Measurements from ENCODE around the gene MT1B. TPM values are rescaled to one million over a fixed set of nuclear protein-coding genes. Genes with fewer than 3 reads are reported as not detected.

The MT1B gene
- total RNA-seq (not detected in 2 replicates), polyA plus RNA-seq (0.47 and 2.2 TPM in 2 replicates)

GRCh38 chr16:56651586-56651985 is at the start of gene MT1B:
MT1B (plus strand) TSS chr16:56651886; CDS start chr16:56651954, 68 bp downstream.
- Histone ChIP-seq H3K79me2 (no peaks in the 10 kb centered on the region), H3K4me2 (no peak within 1 kb of the TSS), H3K9me3 (ENCODE audit: low read depth) (no peaks in the 10 kb centered on the region), H3K27ac (no peak within 1 kb of the TSS), H3K36me3 (replicated peaks; ENCODE audit: insufficient read depth, low read depth) (no peaks in the 10 kb centered on the region), H4K20me1 (ENCODE audit: insufficient read depth, poor library complexity, severe bottlenecking) (no peaks in the 10 kb centered on the region), H3K27me3 (peaks cover 50% of the 10 kb centered on the region), H3K4me3 (no peak within 1 kb of the TSS), H3K9me2 (replicated peaks; ENCODE audit: insufficient read depth) (no peaks in the 10 kb centered on the region), H3K4me1 (ENCODE audit: insufficient read depth) (no peaks in the 10 kb centered on the region), H2AFZ (no peak within 1 kb of the TSS)
- no peak for DNase-seq (ENCODE audit: low spot score)
- no peak for TF ChIP-seq CTCF (IDR thresholded peaks at IDR 0.05; ENCODE audit: poor library complexity)
- TF ChIP-seq EZH2 (IDR thresholded peaks at IDR 0.05; ENCODE audit: borderline replicate concordance): no peak
- TF ChIP-seq EZH2phosphoT487 (IDR thresholded peaks at IDR 0.05; ENCODE audit: low read depth, severe bottlenecking, unreplicated experiment): no peak
- 75% methylated on average over 7 of the region's 7 CpGs for WGBS (ENCODE audit: low lambda C conversion rate, missing lambda C conversion rate)

- Histone ChIP-seq H3K4me3 (no peak overlapping the region), H3K79me2 (no peaks in the 10 kb centered on the region), H3K27ac (no peak overlapping the region), H3K4me2 (no peak overlapping the region), H2AFZ (no peak overlapping the region), H3K9me3 (ENCODE audit: low read depth) (no peaks in the 10 kb centered on the region), H3K9me2 (replicated peaks; ENCODE audit: insufficient read depth) (no peaks in the 10 kb centered on the region), H4K20me1 (ENCODE audit: insufficient read depth, poor library complexity, severe bottlenecking) (no peaks in the 10 kb centered on the region), H3K27me3 (no peaks in the 10 kb centered on the region), H3K36me3 (replicated peaks; ENCODE audit: insufficient read depth, low read depth) (no peaks in the 10 kb centered on the region), H3K4me1 (ENCODE audit: insufficient read depth) (peaks cover 15% of the 10 kb centered on the region)
- peak; percentile 48 for DNase-seq (ENCODE audit: low spot score)
- 57% methylated on average over 4 of the region's 4 CpGs for WGBS (ENCODE audit: low lambda C conversion rate, missing lambda C conversion rate)
- peak; percentile 34 for TF ChIP-seq CTCF (IDR thresholded peaks at IDR 0.05; ENCODE audit: poor library complexity)
- TF ChIP-seq EZH2phosphoT487 (IDR thresholded peaks at IDR 0.05; ENCODE audit: low read depth, severe bottlenecking, unreplicated experiment): no peak
- no peak for TF ChIP-seq EZH2 (IDR thresholded peaks at IDR 0.05; ENCODE audit: borderline replicate concordance)
Measured at GRCh38 chr16:56603589-56603988, 48.1 kb upstream of the MT1B start.

GRCh38 chr16:56604966-56605365 is 46.7 kb upstream of the MT1B start:
- WGBS (ENCODE audit: low lambda C conversion rate, missing lambda C conversion rate): 92% methylated on average over 4 of the region's 4 CpGs
- no peak for DNase-seq (ENCODE audit: low spot score)

More at GRCh38 chr16:56604966-56605365, 46.7 kb upstream of the MT1B start:
- H3K4me3 ChIP-seq: no peak overlapping the region
- H3K9me2 ChIP-seq (replicated peaks; ENCODE audit: insufficient read depth): no peaks in the 10 kb centered on the region
- H3K36me3 ChIP-seq (replicated peaks; ENCODE audit: insufficient read depth, low read depth): no peaks in the 10 kb centered on the region
- H3K4me1 ChIP-seq (ENCODE audit: insufficient read depth): peaks cover 26% of the 10 kb centered on the region
- no peak for TF ChIP-seq EZH2phosphoT487 (IDR thresholded peaks at IDR 0.05; ENCODE audit: low read depth, severe bottlenecking, unreplicated experiment)
- TF ChIP-seq CTCF (IDR thresholded peaks at IDR 0.05; ENCODE audit: poor library complexity): no peak
- TF ChIP-seq EZH2 (IDR thresholded peaks at IDR 0.05; ENCODE audit: borderline replicate concordance): no peak
- no peaks in the 10 kb centered on the region for H3K27me3 ChIP-seq
- H3K27ac ChIP-seq: no peak overlapping the region
- no peaks in the 10 kb centered on the region for H4K20me1 ChIP-seq (ENCODE audit: insufficient read depth, poor library complexity, severe bottlenecking)
- H3K9me3 ChIP-seq (ENCODE audit: low read depth): no peaks in the 10 kb centered on the region
- H3K79me2 ChIP-seq: no peaks in the 10 kb centered on the region
- H2AFZ ChIP-seq: no peak overlapping the region
- H3K4me2 ChIP-seq: no peak overlapping the region

All from hepatocyte (in vitro differentiated cells).